HG03457 (cell line): ENCODE measurements around the gene SF3B6.

Experiments used
- ATAC-seq: cut with Tn5 transposase; IDR thresholded peaks from one replicate; pipeline ENCODE4 v1.9.1; 2021; ENCODE audit warnings: moderate number of reproducible peaks; ENCODE audit not compliant: unreplicated experiment

Gene SF3B6

GRCh38 chr2:24021122-24021998 is 54.8 kb downstream of the SF3B6 start:
- ATAC-seq: no peak

GRCh38 chr2:24020244-24020643 is 55.9 kb downstream of the SF3B6 start:
- no peak for ATAC-seq

GRCh38 chr2:24019729-24020128 is 56.4 kb downstream of the SF3B6 start:
- ATAC-seq: no peak

- ATAC-seq: no peak
Observed at GRCh38 chr2:24018241-24018640, 57.9 kb downstream of the SF3B6 start.

- ATAC-seq: no peak
Observed at GRCh38 chr2:24017711-24018110, 58.4 kb downstream of the SF3B6 start.
